HCT116 (cell line): ENCODE results near the gene TMEM52B. TPM values are rescaled to one million over a fixed set of nuclear protein-coding genes. Genes with fewer than 3 reads are reported as not detected.

Source experiments
- ATAC-seq: fragments of 200-7000 bp; cut with Tn5 transposase; 2 replicates; pipeline ENCODE4 v1.9.1; 2020; ENCODE audit warnings: mild to moderate bottlenecking, moderate library complexity
- BruUV-seq: library from RNA; stranded (reverse); fragments of 400-500 nt; replicated peaks from 2 replicates; lab custom pipeline; 2021; lab: Mats Ljungman, UMichigan
- CTCF ChIA-PET: fragments of 300-600 bp; sonication (Branson Sonifier 250); formaldehyde crosslinking; loops from one replicate; lab custom pipeline; 2021; ENCODE audit warnings: antibody characterized with exemption; lab: Charles Lee
- POLR2A ChIA-PET: fragments of 300-600, 350-600 bp; sonication (Branson Sonifier 250); formaldehyde crosslinking; loops from one replicate; lab custom pipeline; 2021; ENCODE audit warnings: antibody characterized with exemption; lab: Charles Lee
- RAD21 ChIA-PET, 2 experiments: fragments of 300-600 bp; sonication (Branson Sonifier 250); formaldehyde crosslinking; loops; one replicate each; lab custom pipeline; 2023; ENCODE audit warnings: low total read pairs in 2 of 2; ENCODE audit not compliant: uncharacterized antibody in 2 of 2, unreplicated experiment in 2 of 2, low non-redundant PET in 1 of 2; lab: Charles Lee
- DNase-seq: peaks from one replicate; pipeline ENCODE4 v3.0.0-alpha.2; 2010; ENCODE audit warnings: low read depth, low spot score
- H2AFZ ChIP-seq: fragments of 200-600 bp; shearing (Covaris generic), sonication (generic); 2 replicates; pipeline ENCODE4 v1.6.1; 2017; ENCODE audit warnings: low read depth, mixed run types, mixed read lengths, antibody characterized with exemption, low read length; ENCODE audit not compliant: poor library complexity, severe bottlenecking
- H3K27ac ChIP-seq: 2 replicates; pipeline ENCODE4 v1.5.1; 2012; ENCODE audit warnings: low read depth, low read length
- H3K27me3 ChIP-seq: fragments of 200-600 bp; sonication (generic); 2 replicates; pipeline ENCODE4 v1.6.1; 2016; ENCODE audit warnings: mixed run types, low read length, mixed read lengths; ENCODE audit not compliant: insufficient read depth
- H3K36me3 ChIP-seq, 2 experiments: fragments of 200-500 bp in 1 of 2; fragments of 200-600 bp in 1 of 2; sonication (Bioruptor generic) in 1 of 2; sonication (generic) in 1 of 2; 2 replicates each; pipeline versions ENCODE4 v1.5.1 to v1.6.1; 2014 to 2016; ENCODE audit warnings: low read length in 2 of 2, inconsistent platforms in 1 of 2, mixed read lengths in 1 of 2, mixed run types in 1 of 2; ENCODE audit not compliant: insufficient read depth in 2 of 2, control insufficient read depth in 1 of 2
- H3K4me1 ChIP-seq, 2 experiments: fragments of 200-600 bp in 1 of 2; sonication (generic) in 1 of 2; 2 replicates each; pipeline versions ENCODE4 v1.5.1 to v1.6.1; 2012 to 2017; ENCODE audit warnings: low read length in 2 of 2, inconsistent platforms in 1 of 2, mild to moderate bottlenecking in 1 of 2, mixed read lengths in 1 of 2, mixed run types in 1 of 2, moderate library complexity in 1 of 2; ENCODE audit not compliant: insufficient read depth in 2 of 2, control insufficient read depth in 1 of 2
- H3K4me2 ChIP-seq: fragments of 200-600 bp; sonication (generic); 2 replicates; pipeline ENCODE4 v1.6.1; 2017; ENCODE audit warnings: mixed run types, low read length, mixed read lengths
- H3K4me3 ChIP-seq, 2 experiments: fragments of 200-600 bp in 1 of 2; sonication (generic) in 1 of 2; replicated peaks in 1 of 2; 2 replicates each; pipeline ENCODE4 v1.5.1; 2011 to 2016; ENCODE audit warnings: low read length in 2 of 2, control low read depth in 1 of 2, low read depth in 1 of 2, mild to moderate bottlenecking in 1 of 2, mixed read lengths in 1 of 2, mixed run types in 1 of 2
- H3K79me2 ChIP-seq: fragments of 200-600 bp; sonication (generic); 2 replicates; pipeline ENCODE4 v1.6.1; 2017; ENCODE audit warnings: mild to moderate bottlenecking, mixed run types, low read length, moderate library complexity, mixed read lengths; ENCODE audit not compliant: insufficient read depth
- H3K9ac ChIP-seq: fragments of 200-600 bp; sonication (generic); 2 replicates; pipeline ENCODE4 v1.6.1; 2016; ENCODE audit warnings: low read length, mixed read lengths
- H3K9me2 ChIP-seq: fragments of 200-600 bp; sonication (generic), shearing (Covaris generic); 2 replicates; pipeline ENCODE4 v1.6.1; 2017; ENCODE audit warnings: mixed run types, mild to moderate bottlenecking, moderate library complexity; ENCODE audit not compliant: insufficient read depth
- H3K9me3 ChIP-seq, 2 experiments: fragments of 200-500 bp in 1 of 2; fragments of 200-600 bp in 1 of 2; sonication (Bioruptor generic) in 1 of 2; sonication (generic) in 1 of 2; 2 replicates each; pipeline ENCODE4 v1.6.1; 2014 to 2017; ENCODE audit warnings: low read length in 2 of 2, mixed read lengths in 2 of 2, inconsistent platforms in 1 of 2, low read depth in 1 of 2, mild to moderate bottlenecking in 1 of 2, mixed run types in 1 of 2, moderate library complexity in 1 of 2; ENCODE audit not compliant: control insufficient read depth in 1 of 2, insufficient read depth in 1 of 2
- H4K20me1 ChIP-seq: fragments of 200-600 bp; sonication (generic), shearing (Covaris generic); 2 replicates; pipeline ENCODE4 v1.6.1; 2017; ENCODE audit warnings: mixed run types, mild to moderate bottlenecking, moderate library complexity; ENCODE audit not compliant: insufficient read depth
- CBX3 ChIP-seq: IDR thresholded peaks from 2 replicates; pipeline ENCODE4 v1.6.1; 2012; ENCODE audit warnings: low read depth
- EZH2phosphoT487 ChIP-seq: fragments of 200-600 bp; IDR thresholded peaks from 2 replicates; pipeline ENCODE4 v1.6.1; 2018; ENCODE audit warnings: antibody characterized with exemption, borderline replicate concordance
- FOSL1 ChIP-seq: IDR thresholded peaks from 2 replicates; pipeline ENCODE4 v1.6.1; 2012; ENCODE audit warnings: low read depth
- JUND ChIP-seq: IDR thresholded peaks from 2 replicates; pipeline ENCODE4 v1.6.1; 2012
- RAD21 ChIP-seq: IDR thresholded peaks from 2 replicates; pipeline ENCODE4 v1.6.1; 2012; ENCODE audit warnings: low read depth, mild to moderate bottlenecking
- SIN3A ChIP-seq: IDR thresholded peaks from 2 replicates; pipeline ENCODE4 v1.6.1; 2012; ENCODE audit warnings: low read depth
- YY1 ChIP-seq: IDR thresholded peaks from 2 replicates; pipeline ENCODE4 v1.6.1; 2011; ENCODE audit warnings: low read length, low read depth, moderate library complexity, mild to moderate bottlenecking; ENCODE audit not compliant: insufficient replicate concordance; ENCODE audit errors: extremely low read depth
- ZBTB33 ChIP-seq: IDR thresholded peaks from 2 replicates; pipeline ENCODE4 v1.6.1; 2011; ENCODE audit warnings: mild to moderate bottlenecking, low read length, moderate library complexity; ENCODE audit not compliant: insufficient replicate concordance; ENCODE audit errors: extremely low read depth
- ZNF274 ChIP-seq: fragments of 200-500 bp; sonication (Bioruptor generic); IDR thresholded peaks from 2 replicates; pipeline ENCODE4 v1.6.1; 2014; ENCODE audit warnings: mild to moderate bottlenecking, low read depth, low read length, inconsistent platforms
- intact Hi-C: fragments of 100-400 bp; cut with micrococcal nuclease; formaldehyde crosslinking; loops from 2 replicates; pipeline ENCODE4 v1.10.0; 2022
- total RNA-seq: library from RNA; stranded (reverse); gene quantifications from one replicate; pipeline ENCODE4 v1.2.1, GENCODE V29; 2021; ENCODE audit not compliant: unreplicated experiment

Gene TMEM52B
- total RNA-seq, 1 experiment from 2014 or later, result not detected

DNA sequence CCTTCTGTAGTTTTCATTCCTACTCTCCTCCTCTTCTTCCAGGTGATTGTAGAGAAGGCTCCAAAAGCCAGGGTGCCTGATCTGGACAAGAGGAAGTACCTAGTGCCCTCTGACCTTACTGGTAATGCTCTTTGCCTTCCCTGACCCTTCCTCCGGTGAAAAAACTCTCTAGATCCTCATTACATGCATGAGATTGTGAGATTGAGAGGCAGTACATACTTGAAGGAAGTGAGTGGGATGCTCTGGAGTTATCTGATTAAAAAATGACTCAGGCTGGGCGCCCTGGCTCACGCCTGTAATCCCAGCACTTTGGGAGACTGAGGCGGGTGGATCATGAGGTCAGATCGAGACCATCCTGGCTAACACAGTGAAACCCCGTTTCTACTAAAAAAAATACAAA lies 39.2 kb downstream of the TMEM52B start:
- no peaks in the 10 kb centered on the region for H4K20me1 ChIP-seq
- ChIA-PET CTCF (no interaction called here), RAD21 (no interaction called here), POLR2A (no interaction called here)
- no peak overlapping the region for H3K4me3 ChIP-seq
- peaks cover 13 to 22% of the 10 kb centered on the region in 2 experiments; a peak in 3 of 4 replicates for H3K4me1 ChIP-seq
- no peak overlapping the region for H3K27ac ChIP-seq
- H3K9me3 ChIP-seq, result no peaks in the 10 kb centered on the region
- no TSS peak for BruUV-seq
- TF ChIP-seq RAD21, result no peak
- TF ChIP-seq SIN3A, result no peak
- no peak for TF ChIP-seq CBX3
- no peak for TF ChIP-seq YY1
- no peak for TF ChIP-seq JUND
- no peak for TF ChIP-seq EZH2phosphoT487
- TF ChIP-seq ZNF274, result no peak
- no peak for TF ChIP-seq FOSL1
- TF ChIP-seq ZBTB33, result no peak
- no peaks in the 10 kb centered on the region for H3K27me3 ChIP-seq
- H3K79me2 ChIP-seq, result peaks cover 15% of the 10 kb centered on the region
- no peaks in the 10 kb centered on the region for H3K9me2 ChIP-seq
- H3K36me3 ChIP-seq, result peaks cover 28 to 30% of the 10 kb centered on the region in 2 experiments
- no peak overlapping the region for H3K9ac ChIP-seq
- no peak overlapping the region for H2AFZ ChIP-seq
- intact Hi-C loops, result no loop called here
- DNase-seq (no peak), ATAC-seq (no peak)
- no peak overlapping the region for H3K4me2 ChIP-seq
